SK-N-SH (cell line): Measurements from ENCODE around the gene TYMS. TPM values are rescaled to one million over a fixed set of nuclear protein-coding genes. Genes with fewer than 3 reads are reported as not detected.
A peak's percentile ranks its signal among the peaks of the same experiment; 100 is the strongest.

Source experiments
- CTCF ChIA-PET: fragments of 300-600, 350-600 bp; formaldehyde crosslinking; extraction: SDS; loops from one replicate; lab custom pipeline; 2021; lab: Yijun Ruan, JAX
- POLR2A ChIA-PET: fragments of 350-600 bp; sonication (Branson Sonifier 250); formaldehyde crosslinking; extraction: SDS; loops from one replicate; lab custom pipeline; 2020; ENCODE audit warnings: antibody characterized with exemption, inconsistent platforms; lab: Yijun Ruan, JAX
- DNase-seq: peaks from one replicate; pipeline ENCODE4 v3.0.0; 2012
- H2AFZ ChIP-seq: fragments of 200-600 bp; sonication (generic); 2 replicates; pipeline ENCODE4 v1.8.1; 2016; ENCODE audit warnings: antibody characterized with exemption, mild to moderate bottlenecking, low read depth
- H3F3A ChIP-seq: fragments of 200-600 bp; sonication (generic); replicated peaks from 2 replicates; pipeline ENCODE3; 2016; ENCODE audit warnings: antibody characterized with exemption, mild to moderate bottlenecking; ENCODE audit not compliant: insufficient read depth
- H3K27ac ChIP-seq, 2 experiments: fragments of 200-500 bp in 1 of 2; fragments of 200-600 bp in 1 of 2; sonication (Bioruptor generic) in 1 of 2; sonication (generic), shearing (Covaris generic) in 1 of 2; 2 replicates each; pipeline versions ENCODE4 v1.5.1 to v1.6.1; 2014 to 2016; ENCODE audit warnings: low read depth in 2 of 2, inconsistent platforms in 1 of 2, low read length in 1 of 2, mild to moderate bottlenecking in 1 of 2, mixed read lengths in 1 of 2
- H3K27me3 ChIP-seq: fragments of 200-600 bp; sonication (generic), shearing (Covaris generic); 2 replicates; pipeline ENCODE4 v1.6.1; 2016; ENCODE audit warnings: mixed run types; ENCODE audit not compliant: insufficient read depth
- H3K36me3 ChIP-seq, 2 experiments: fragments of 200-500 bp in 1 of 2; fragments of 200-600 bp in 1 of 2; sonication (Bioruptor generic) in 1 of 2; sonication (generic) in 1 of 2; replicated peaks in 1 of 2; 2 replicates each; pipeline versions ENCODE3 to v1.5.1; 2014 to 2016; ENCODE audit warnings: low read length in 1 of 2, mild to moderate bottlenecking in 1 of 2; ENCODE audit not compliant: insufficient read depth in 2 of 2, control insufficient read depth in 1 of 2
- H3K4me1 ChIP-seq, 2 experiments: fragments of 200-500 bp in 1 of 2; fragments of 200-600 bp in 1 of 2; sonication (Bioruptor generic) in 1 of 2; sonication (generic), shearing (Covaris generic) in 1 of 2; 2 replicates each; pipeline versions ENCODE4 v1.5.1 to v1.6.1; 2014 to 2016; ENCODE audit warnings: low read depth in 1 of 2, low read length in 1 of 2, mixed run types in 1 of 2; ENCODE audit not compliant: insufficient read depth in 2 of 2, control insufficient read depth in 1 of 2
- H3K4me2 ChIP-seq: fragments of 200-600 bp; sonication (generic), shearing (Covaris generic); 2 replicates; pipeline ENCODE4 v1.6.1; 2017; ENCODE audit warnings: mixed run types
- H3K4me3 ChIP-seq, 2 experiments: fragments of 200-500 bp in 1 of 2; fragments of 200-600 bp in 1 of 2; sonication (Bioruptor generic) in 1 of 2; sonication (generic), shearing (Covaris generic) in 1 of 2; 2 replicates each; pipeline versions ENCODE4 v1.5.1 to v1.8.1; 2014 to 2016; ENCODE audit warnings: low read depth in 2 of 2, inconsistent platforms in 1 of 2, low read length in 1 of 2, mild to moderate bottlenecking in 1 of 2, mixed read lengths in 1 of 2, moderate library complexity in 1 of 2
- H3K79me2 ChIP-seq: fragments of 200-600 bp; sonication (generic); 2 replicates; pipeline ENCODE4 v1.8.1; 2017; ENCODE audit warnings: mild to moderate bottlenecking; ENCODE audit not compliant: insufficient read depth
- H3K9ac ChIP-seq: fragments of 200-600 bp; sonication (generic); 2 replicates; pipeline ENCODE4 v1.6.1; 2017; ENCODE audit warnings: mixed run types
- H3K9me2 ChIP-seq: fragments of 200-600 bp; sonication (generic); 2 replicates; pipeline ENCODE4 v1.6.1; 2017; ENCODE audit warnings: mixed run types
- H3K9me3 ChIP-seq: fragments of 200-600 bp; sonication (generic); 2 replicates; pipeline ENCODE4 v1.6.1; 2017; ENCODE audit warnings: mixed run types, mild to moderate bottlenecking, moderate library complexity
- H4K20me1 ChIP-seq: fragments of 200-600 bp; sonication (generic); 2 replicates; pipeline ENCODE4 v1.6.1; 2017; ENCODE audit warnings: mild to moderate bottlenecking, mixed run types; ENCODE audit not compliant: insufficient read depth
- ELF1 ChIP-seq: IDR thresholded peaks from 2 replicates; pipeline ENCODE4 v1.4.0; 2012
- EP300 ChIP-seq, 2 experiments: IDR thresholded peaks; 2 replicates each; pipeline versions ENCODE4 v1.4.0 to v1.6.1; 2012; ENCODE audit warnings: borderline replicate concordance in 1 of 2, low read depth in 1 of 2, low read length in 1 of 2
- EZH2phosphoT487 ChIP-seq: fragments of 200-600 bp; sonication (generic); IDR thresholded peaks from 2 replicates; pipeline ENCODE4 v1.6.1; 2017; ENCODE audit warnings: low read depth, mixed run types, mild to moderate bottlenecking, antibody characterized with exemption, moderate library complexity, borderline replicate concordance
- FOSL2 ChIP-seq: IDR thresholded peaks from 2 replicates; pipeline ENCODE4 v1.4.0; 2012; ENCODE audit warnings: low read depth, mild to moderate bottlenecking, moderate library complexity, borderline replicate concordance
- FOXJ3 ChIP-seq: sonication (generic); formaldehyde crosslinking; IDR thresholded peaks from 2 replicates; pipeline ENCODE4 v1.5.1; 2020; ENCODE audit warnings: mild to moderate bottlenecking, missing genetic modification reagents
- FOXM1 ChIP-seq: IDR thresholded peaks from 2 replicates; pipeline ENCODE4 v1.4.0; 2012; ENCODE audit warnings: low read depth, mild to moderate bottlenecking
- GATA2 ChIP-seq: sonication (generic); formaldehyde crosslinking; IDR thresholded peaks from 2 replicates; pipeline ENCODE4 v1.5.0; 2020; ENCODE audit warnings: mild to moderate bottlenecking, missing genetic modification reagents
- JUND ChIP-seq: IDR thresholded peaks from 2 replicates; pipeline ENCODE4 v1.4.0; 2012
- MXI1 ChIP-seq: IDR thresholded peaks from 2 replicates; pipeline ENCODE4 v1.6.1; 2012; ENCODE audit warnings: mild to moderate bottlenecking, low read depth, low read length, improper control_type of control experiment
- NFIC ChIP-seq: IDR thresholded peaks from 2 replicates; pipeline ENCODE4 v1.4.0; 2012; ENCODE audit warnings: borderline replicate concordance
- POLR2AphosphoS5 ChIP-seq: IDR thresholded peaks from 2 replicates; pipeline ENCODE4 v1.6.1; 2012; ENCODE audit warnings: low read depth, low read length
- RAD21 ChIP-seq: IDR thresholded peaks from 2 replicates; pipeline ENCODE4 v1.6.1; 2012; ENCODE audit warnings: mild to moderate bottlenecking, low read length
- RCOR1 ChIP-seq: fragments of 150-350 bp; IDR thresholded peaks from 2 replicates; pipeline ENCODE4 v1.6.1; 2017; ENCODE audit warnings: antibody characterized with exemption, low read length
- SIN3A ChIP-seq: IDR thresholded peaks from 2 replicates; pipeline ENCODE4 v1.6.1; 2012; ENCODE audit warnings: low read depth, mild to moderate bottlenecking, low read length, moderate library complexity, borderline replicate concordance
- TAF1 ChIP-seq: IDR thresholded peaks from 2 replicates; pipeline ENCODE4 v1.6.1; 2012; ENCODE audit warnings: low read depth, mild to moderate bottlenecking, low read length, moderate library complexity, borderline replicate concordance
- TCF12 ChIP-seq: IDR thresholded peaks from 2 replicates; pipeline ENCODE4 v1.4.0; 2012
- WGBS: methylation state at CpG from one replicate; pipeline ENCODE4 v1.1.6; 2017; ENCODE audit warnings: low lambda C conversion rate; 5-methylcytosine and 5-hydroxymethylcytosine counted together
- polyA plus RNA-seq, 3 experiments: library from polyadenylated mRNA; depleted of rRNA; stranded (reverse); fragments of >200 nt; gene quantifications; 2 replicates each; pipeline ENCODE4 v1.2.3, GENCODE V29; 2012
- TF ChIP-seq, protein P1 (sequence below): fragments of 150-350 bp; IDR thresholded peaks from 2 replicates; pipeline ENCODE4 v1.6.1; 2017; ENCODE audit warnings: antibody characterized with exemption, low read length, low read depth, borderline replicate concordance
- TF ChIP-seq, protein P2 (sequence below): IDR thresholded peaks from 2 replicates; pipeline ENCODE4 v1.4.0; 2012; ENCODE audit warnings: low read depth, borderline replicate concordance
- TF ChIP-seq, protein P3 (sequence below): IDR thresholded peaks from 2 replicates; pipeline ENCODE4 v1.4.0; 2012; ENCODE audit warnings: low read depth

Gene TYMS
- polyA plus RNA-seq, 1 of the 3 experiments (the other 2 are of a cell fraction): 101 TPM

DNA sequence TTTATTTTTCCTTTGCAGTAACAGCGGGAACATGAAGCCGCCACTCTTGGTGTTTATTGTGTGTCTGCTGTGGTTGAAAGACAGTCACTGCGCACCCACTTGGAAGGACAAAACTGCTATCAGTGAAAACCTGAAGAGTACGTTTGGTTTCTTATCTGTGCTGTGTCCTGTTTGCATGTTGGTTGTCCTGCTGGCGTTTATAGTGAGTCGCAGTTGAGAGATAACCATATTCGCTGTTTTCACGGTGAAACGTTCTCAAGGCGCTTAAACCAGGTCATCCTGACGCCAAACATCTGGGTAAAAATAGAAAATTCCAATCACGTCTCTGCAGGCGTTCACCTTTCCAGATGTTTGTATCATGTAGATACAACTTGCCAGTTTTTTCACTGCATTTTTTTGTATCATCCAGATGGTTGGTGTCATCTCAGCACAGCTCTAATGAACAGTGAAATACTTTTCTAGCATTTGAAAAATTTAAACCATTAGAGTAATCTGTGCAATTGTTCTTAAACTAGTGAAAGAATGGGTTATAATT, 39.4 kb upstream of the TYMS start:
- H2AFZ ChIP-seq: 0 out of 2 replicates have a peak overlapping the region, but pooled peaks have one; percentile 49
- ChIA-PET CTCF (interaction anchor here (0.9 to 2.5 kb wide), 8 partner anchors 212 to 340 kb away, joined by 3 to 12 read pairs (median 4); no protein-coding TSS in a partner anchor), POLR2A (interaction anchor here (0.7 kb wide), 1 partner anchor 313 kb away, joined by 4 read pairs; no protein-coding TSS in a partner anchor)
- no peak for DNase-seq
- no peaks in the 10 kb centered on the region for H4K20me1 ChIP-seq
- H3K9me3 ChIP-seq: no peaks in the 10 kb centered on the region
- no peaks in the 10 kb centered on the region for H3K9me2 ChIP-seq
- H3K4me2 ChIP-seq: no peak overlapping the region
- no peaks in the 10 kb centered on the region for H3K79me2 ChIP-seq
- H3K27me3 ChIP-seq: peaks cover 28% of the 10 kb centered on the region; the same call in 1 of the 2 replicates
- no peaks in the 10 kb centered on the region for H3K36me3 ChIP-seq
- no peak overlapping the region for H3K9ac ChIP-seq
- no peak overlapping the region for H3K4me3 ChIP-seq
- no peaks in the 10 kb centered on the region; a peak in 1 of 4 replicates for H3K4me1 ChIP-seq
- no peak overlapping the region for H3K27ac ChIP-seq
- TF ChIP-seq EP300 (IDR thresholded peaks at IDR 0.05; ENCODE audit: borderline replicate concordance in 1 of 2, low read depth in 1 of 2, low read length in 1 of 2): no peak
- TF ChIP-seq, protein P1, sequence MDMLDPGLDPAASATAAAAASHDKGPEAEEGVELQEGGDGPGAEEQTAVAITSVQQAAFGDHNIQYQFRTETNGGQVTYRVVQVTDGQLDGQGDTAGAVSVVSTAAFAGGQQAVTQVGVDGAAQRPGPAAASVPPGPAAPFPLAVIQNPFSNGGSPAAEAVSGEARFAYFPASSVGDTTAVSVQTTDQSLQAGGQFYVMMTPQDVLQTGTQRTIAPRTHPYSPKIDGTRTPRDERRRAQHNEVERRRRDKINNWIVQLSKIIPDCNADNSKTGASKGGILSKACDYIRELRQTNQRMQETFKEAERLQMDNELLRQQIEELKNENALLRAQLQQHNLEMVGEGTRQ: no peak
- TF ChIP-seq POLR2AphosphoS5: no peak
- no peak for TF ChIP-seq JUND
- TF ChIP-seq, protein P2, sequence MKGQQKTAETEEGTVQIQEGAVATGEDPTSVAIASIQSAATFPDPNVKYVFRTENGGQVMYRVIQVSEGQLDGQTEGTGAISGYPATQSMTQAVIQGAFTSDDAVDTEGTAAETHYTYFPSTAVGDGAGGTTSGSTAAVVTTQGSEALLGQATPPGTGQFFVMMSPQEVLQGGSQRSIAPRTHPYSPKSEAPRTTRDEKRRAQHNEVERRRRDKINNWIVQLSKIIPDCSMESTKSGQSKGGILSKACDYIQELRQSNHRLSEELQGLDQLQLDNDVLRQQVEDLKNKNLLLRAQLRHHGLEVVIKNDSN: no peak
- TF ChIP-seq TCF12: no peak
- TF ChIP-seq GATA2 (CRISPR knock-in tag): no peak
- TF ChIP-seq EZH2phosphoT487: no peak
- TF ChIP-seq RAD21: no peak
- no peak for TF ChIP-seq FOXJ3 (CRISPR knock-in tag)
- TF ChIP-seq SIN3A: no peak
- TF ChIP-seq RCOR1: no peak
- TF ChIP-seq ELF1: no peak
- no peak for TF ChIP-seq MXI1
- no peaks in the 10 kb centered on the region for H3F3A ChIP-seq
- 51% methylated on average over 13 of the region's 13 CpGs for whole genome bisulfite sequencing

DNA sequence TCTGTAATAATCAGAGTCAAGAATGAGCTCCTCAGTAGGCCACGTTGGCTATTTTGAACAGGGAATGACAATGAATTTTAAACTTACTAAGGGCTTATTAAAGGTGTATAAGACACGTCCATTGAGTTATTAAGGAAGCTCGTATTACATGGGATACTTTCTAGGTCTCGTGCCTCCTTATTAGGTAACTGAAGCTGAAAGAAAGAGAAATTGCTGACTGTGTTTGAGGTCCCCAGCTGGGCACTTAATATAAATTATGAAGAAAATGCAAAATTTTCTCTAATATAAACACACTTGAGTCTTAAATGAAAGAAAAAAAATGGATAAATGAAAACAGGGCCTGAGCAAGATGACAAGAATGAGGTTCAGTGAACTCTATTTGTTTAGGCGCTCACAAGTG, 38.8 kb upstream of the TYMS start:
- no peak for DNase-seq
- Histone ChIP-seq H4K20me1 (no peaks in the 10 kb centered on the region), H3K79me2 (no peaks in the 10 kb centered on the region), H3K9me2 (no peaks in the 10 kb centered on the region), H3K9me3 (no peaks in the 10 kb centered on the region), H3F3A (no peaks in the 10 kb centered on the region), H3K36me3 (no peaks in the 10 kb centered on the region), H3K9ac (no peak overlapping the region), H3K4me1 (no peaks in the 10 kb centered on the region; a peak in 1 of 4 replicates), H3K4me2 (no peak overlapping the region), H3K4me3 (no peak overlapping the region), H3K27ac (no peak overlapping the region), H3K27me3 (peaks cover 31% of the 10 kb centered on the region; the same call in 1 of the 2 replicates), H2AFZ (no peak overlapping the region)
- ChIA-PET CTCF (interaction anchor here (0.9 to 2.5 kb wide), 7 partner anchors 14 to 341 kb away, joined by 3 to 12 read pairs (median 3); no protein-coding TSS in a partner anchor), POLR2A (no interaction called here)
- 63% methylated on average over 5 of the region's 5 CpGs for WGBS
- TF ChIP-seq JUND (no peak), NFIC (no peak), RAD21 (no peak), EP300 (IDR thresholded peaks at IDR 0.05; ENCODE audit: borderline replicate concordance in 1 of 2, low read depth in 1 of 2, low read length in 1 of 2) (no peak), FOXM1 (no peak), TAF1 (no peak), FOSL2 (no peak), POLR2AphosphoS5 (no peak)
- TF ChIP-seq, protein P3, sequence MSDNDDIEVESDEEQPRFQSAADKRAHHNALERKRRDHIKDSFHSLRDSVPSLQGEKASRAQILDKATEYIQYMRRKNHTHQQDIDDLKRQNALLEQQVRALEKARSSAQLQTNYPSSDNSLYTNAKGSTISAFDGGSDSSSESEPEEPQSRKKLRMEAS: no peak
